K562 (cell line): ENCODE results near the gene UAP1. TPM values are rescaled to one million over a fixed set of nuclear protein-coding genes. Genes with fewer than 3 reads are reported as not detected.
A peak's percentile ranks its signal among the peaks of the same experiment; 100 is the strongest.

Experiments used
- ATF4 ChIP-seq: fragments of 450-650 bp; formaldehyde crosslinking; IDR thresholded peaks from 2 replicates; pipeline ENCODE4 v1.4.0; 2022; ENCODE audit warnings: mild to moderate bottlenecking, moderate library complexity
- FOSL1 ChIP-seq: fragments of 200-800 bp; sonication (Bioruptor generic); conservative IDR thresholded peaks from 2 replicates; pipeline ENCODE4 v1.6.1; 2016; ENCODE audit warnings: missing genetic modification characterization, missing compliant biosample characterization
- GTF2F1 ChIP-seq: IDR thresholded peaks from 2 replicates; pipeline ENCODE4 v1.6.1; 2011; ENCODE audit warnings: low read depth, low read length, improper control_type of control experiment
- HDAC8 ChIP-seq: fragments of 450-650 bp; IDR thresholded peaks from 2 replicates; pipeline ENCODE4 v1.6.1; 2016; ENCODE audit warnings: mild to moderate bottlenecking, missing genetic modification characterization, moderate library complexity, missing compliant biosample characterization
- KDM2B ChIP-seq: fragments of 250-450 bp; sonication (Bioruptor Pico); IDR thresholded peaks from 2 replicates; pipeline ENCODE4 v1.8.0; 2021; ENCODE audit warnings: mild to moderate bottlenecking, moderate library complexity
- KLF13 ChIP-seq: fragments of 450-650 bp; IDR thresholded peaks from 2 replicates; pipeline ENCODE4 v1.6.1; 2016; ENCODE audit warnings: missing genetic modification characterization, low read depth, mild to moderate bottlenecking, missing compliant biosample characterization, moderate library complexity, borderline replicate concordance
- MAZ ChIP-seq, 2 experiments: fragments of 450-650 bp in 1 of 2; sonication (generic) in 1 of 2; formaldehyde crosslinking; IDR thresholded peaks in 1 of 2; conservative IDR thresholded peaks in 1 of 2; 2 replicates each; pipeline versions ENCODE4 v1.4.0 to v1.5.0; 2020; ENCODE audit warnings: mild to moderate bottlenecking in 1 of 2, missing genetic modification reagents in 1 of 2
- MNT ChIP-seq, 2 experiments: fragments of 450-650 bp; conservative IDR thresholded peaks; 2 replicates each; pipeline ENCODE4 v1.6.1; 2017; ENCODE audit warnings: mild to moderate bottlenecking in 2 of 2, moderate library complexity in 2 of 2
- MXI1 ChIP-seq: IDR thresholded peaks from 2 replicates; pipeline ENCODE4 v1.6.1; 2011; ENCODE audit warnings: low read depth, mild to moderate bottlenecking, improper control_type of control experiment, low read length
- PURB ChIP-seq: sonication (generic); formaldehyde crosslinking; IDR thresholded peaks from 2 replicates; pipeline ENCODE4 v1.9.0; 2021; ENCODE audit warnings: low read depth, mild to moderate bottlenecking, missing genetic modification reagents
- SRF ChIP-seq, 2 experiments: fragments of 250-450, 450-650 bp in 1 of 2; sonication (Bioruptor Pico) in 1 of 2; sonication (generic) in 1 of 2; formaldehyde crosslinking; IDR thresholded peaks; 2 replicates each; pipeline versions ENCODE4 v1.5.0 to v1.5.1; 2020 to 2022; ENCODE audit warnings: mild to moderate bottlenecking in 1 of 2, missing genetic modification reagents in 1 of 2
- TOE1 ChIP-seq, 2 experiments: fragments of 450-650 bp in 1 of 2; sonication (generic) in 1 of 2; formaldehyde crosslinking in 1 of 2; IDR thresholded peaks; 2 replicates each; pipeline versions ENCODE4 v1.7.1 to v1.8.0; 2016 to 2022; ENCODE audit warnings: borderline replicate concordance in 2 of 2, mild to moderate bottlenecking in 2 of 2, antibody characterized with exemption in 1 of 2, inconsistent platforms in 1 of 2, low read depth in 1 of 2, missing genetic modification reagents in 1 of 2, moderate library complexity in 1 of 2
- ZBTB17 ChIP-seq: fragments of 450-650 bp; formaldehyde crosslinking; IDR thresholded peaks from 2 replicates; pipeline ENCODE4 v1.4.0; 2020; ENCODE audit warnings: mild to moderate bottlenecking
- ZBTB2 ChIP-seq: fragments of 450-650 bp; IDR thresholded peaks from 2 replicates; pipeline ENCODE4 v1.6.1; 2016; ENCODE audit warnings: antibody characterized with exemption
- ZFX ChIP-seq: sonication (generic); formaldehyde crosslinking; IDR thresholded peaks from 2 replicates; pipeline ENCODE4 v1.8.0; 2022; ENCODE audit warnings: mild to moderate bottlenecking, missing genetic modification reagents, moderate library complexity
- ZMIZ1 ChIP-seq, 2 experiments: fragments of 150-350 bp in 1 of 2; IDR thresholded peaks; 2 replicates each; pipeline ENCODE4 v1.6.1; 2012 to 2016; ENCODE audit warnings: low read depth in 2 of 2, low read length in 2 of 2, mild to moderate bottlenecking in 1 of 2, moderate library complexity in 1 of 2
- ZNF175 ChIP-seq: fragments of 200-800 bp; sonication (Bioruptor generic); IDR thresholded peaks from 2 replicates; pipeline ENCODE4 v1.6.1; 2016; ENCODE audit warnings: low read depth, mild to moderate bottlenecking, missing genetic modification characterization, missing compliant biosample characterization
- ZNF589 ChIP-seq: fragments of 200-800 bp; sonication (Bioruptor generic); IDR thresholded peaks from 2 replicates; pipeline ENCODE4 v1.6.1; 2016; ENCODE audit warnings: low read depth, missing genetic modification characterization, missing compliant biosample characterization
- polyA plus RNA-seq, 8 experiments: library from polyadenylated mRNA; depleted of rRNA in 4 of 8; stranded (reverse) in 5 of 8; unstranded in 3 of 8; fragments of >200 nt; fragmentation: Nextera tagmentation in 2 of 8; fragmentation: Illumina TruSeq in 1 of 8; extraction: Ambion mirVana in 2 of 8; extraction: Trizol in 1 of 8; gene quantifications; 2 replicates each; pipeline versions ENCODE4 v1.2.1 to v1.2.3, GENCODE V29; 2011 to 2014; ENCODE audit warnings: inconsistent platforms in 1 of 8, missing spikeins in 1 of 8
- total RNA-seq, 7 experiments: library from RNA; depleted of rRNA in 6 of 7; stranded (reverse); fragments of >200 nt in 6 of 7; fragmentation: Illumina TruSeq in 2 of 7; extraction: Trizol in 2 of 7; gene quantifications; 2 replicates each; pipeline versions ENCODE4 v1.2.1 to v1.2.3, GENCODE V29; 2011 to 2021; ENCODE audit warnings: low replicate concordance in 1 of 7

Gene UAP1
- total and polyA plus RNA-seq, 9 of the 15 experiments (the other 6 are each of a cell fraction or from before 2014, with no cell fraction given), result 182 to 317 (median 213) TPM

- TF ChIP-seq ZBTB17 (CRISPR knock-in tag) (peak; percentile 17; the same call in 1 of the 2 replicates), ZMIZ1 (IDR thresholded peaks at IDR 0.05; ENCODE audit: low read depth in 2 of 2, low read length in 2 of 2) (0 out of 4 replicates have a peak, but pooled peaks of 1 of the 2 experiments have one; percentile 1), PURB (no peak), MNT (conservative IDR thresholded peaks at IDR 0.05) (peak in 1 of 2 experiments; percentile 16; a peak in 1 of 4 replicates), ZNF589 (CRISPR knock-in tag) (0 out of 2 replicates have a peak, but pooled peaks have one; percentile 60), ZBTB2 (peak; percentile 57; the same call in 1 of the 2 replicates), TOE1 (IDR thresholded peaks at IDR 0.05; ENCODE audit: borderline replicate concordance) (0 out of 2 replicates have a peak, but pooled peaks have one; percentile 18), TOE1 (CRISPR knock-in tag; IDR thresholded peaks at IDR 0.05; ENCODE audit: borderline replicate concordance, low read depth) (no peak), ATF4 (CRISPR knock-in tag) (peak; percentile 34; the same call in 1 of the 2 replicates), ZFX (CRISPR knock-in tag) (peak; percentile 65; the same call in 1 of the 2 replicates), SRF (CRISPR knock-in tag; IDR thresholded peaks at IDR 0.05) (peak in 1 of 2 experiments; percentile 21; a peak in 1 of 4 replicates), HDAC8 (tag) (no peak), GTF2F1 (peak; percentile 14; the same call in 1 of the 2 replicates), MXI1 (0 out of 2 replicates have a peak, but pooled peaks have one; percentile 3), ZNF175 (CRISPR knock-in tag) (0 out of 2 replicates have a peak, but pooled peaks have one; percentile 21), KDM2B (0 out of 2 replicates have a peak, but pooled peaks have one; percentile 60), MAZ (CRISPR knock-in tag; conservative IDR thresholded peaks at IDR 0.05 in 1 of 2, IDR thresholded peaks at IDR 0.05 in 1 of 2) (peak in 1 of 2 experiments; percentile 94; a peak in 1 of 4 replicates), KLF13 (tag) (no peak), FOSL1 (tag) (peak; percentile 78)
Measured at GRCh38 chr1:162561037-162561615, 396 bp upstream of the UAP1 start (continued).
